ENCODE measurements around the gene C10orf62. TPM values are rescaled to one million over a fixed set of nuclear protein-coding genes. Genes with fewer than 3 reads are reported as not detected.

C10orf62 gene
- total and polyA plus RNA-seq, 9 of the 15 experiments (the other 6 are each of a cell fraction or from before 2014, with no cell fraction given), result not detected

DNA sequence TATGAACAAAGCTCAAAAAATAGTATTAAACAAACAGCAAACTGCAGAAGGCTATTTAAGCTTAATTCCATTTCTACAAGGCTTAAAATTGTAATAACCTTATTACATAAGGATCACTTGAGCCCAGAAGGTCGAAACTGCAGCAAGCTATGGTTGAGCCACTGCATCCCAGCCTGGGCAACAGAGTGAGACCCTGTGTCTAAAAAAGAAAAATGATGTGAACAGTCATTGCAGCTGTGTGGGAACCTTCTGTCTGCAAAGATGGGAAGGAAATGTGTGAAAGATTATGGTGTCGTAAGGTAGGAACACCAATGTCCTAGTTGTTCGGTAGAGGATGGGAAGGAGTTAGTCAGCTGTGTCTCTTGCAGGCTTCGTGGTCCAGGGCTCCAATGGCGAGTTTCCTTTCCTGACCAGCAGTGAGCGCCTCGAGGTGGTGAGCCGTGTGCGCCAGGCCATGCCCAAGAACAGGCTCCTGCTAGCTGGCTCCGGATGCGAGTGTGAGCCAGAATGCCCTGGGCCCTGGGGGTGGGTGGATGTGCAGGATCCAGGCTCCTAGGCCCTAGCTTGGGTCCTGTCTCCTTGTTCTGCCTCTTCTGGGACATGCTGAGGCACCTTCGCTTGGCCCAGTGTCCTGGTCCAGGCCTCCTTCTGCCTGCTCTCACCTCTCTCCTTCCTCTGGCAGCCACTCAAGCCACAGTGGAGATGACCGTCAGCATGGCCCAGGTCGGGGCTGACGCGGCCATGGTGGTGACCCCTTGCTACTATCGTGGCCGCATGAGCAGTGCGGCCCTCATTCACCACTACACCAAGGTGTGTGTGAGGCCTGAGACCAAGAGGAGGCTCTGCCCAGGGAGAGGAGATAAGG is 9.1 kb downstream of the C10orf62 start:
- Histone ChIP-seq H3K4me2 (ENCODE audit: insufficient read depth, low read length) (no peak overlapping the region), H3K9me3 (replicated peaks; ENCODE audit: control insufficient read depth, insufficient read depth, low read depth, low read length) (no peaks in the 10 kb centered on the region), H3K79me2 (ENCODE audit: control insufficient read depth, insufficient read depth, low read length) (no peaks in the 10 kb centered on the region), H3K4me1 (replicated peaks in 1 of 2; ENCODE audit: control insufficient read depth in 2 of 2, insufficient read depth in 2 of 2, low read length in 2 of 2) (peaks cover 21 to 23% of the 10 kb centered on the region in 2 experiments), H3K4me3 (no peak overlapping the region), H2AFZ (ENCODE audit: low read depth, low read length) (no peak overlapping the region), H3K27me3 (ENCODE audit: control insufficient read depth in 2 of 2, insufficient read depth in 2 of 2, low read length in 2 of 2) (no peaks in the 10 kb centered on the region), H3K27ac (ENCODE audit: extremely low read depth, low read depth, low read length) (no peak overlapping the region), H4K20me1 (replicated peaks; ENCODE audit: control insufficient read depth, insufficient read depth, low read length) (no peaks in the 10 kb centered on the region), H3K9ac (ENCODE audit: insufficient read depth in 1 of 2, low read depth in 2 of 2, low read length in 2 of 2) (peak overlapping the region in 1 of 2 experiments; percentile 58; a peak in 1 of 4 replicates), H3K36me3 (ENCODE audit: control insufficient read depth, insufficient read depth, low read length) (no peaks in the 10 kb centered on the region), H3K9me1 (ENCODE audit: control insufficient read depth, insufficient read depth, low read length) (no peaks in the 10 kb centered on the region)
- ATAC-seq, result no peak
- POLR2A ChIA-PET, result interaction anchor here (1.4 kb wide), 1 partner anchor 11 kb away, joined by 3 read pairs; no protein-coding TSS in a partner anchor
- no peak for FAIRE-seq
- in situ Hi-C loops (cut with MboI), result no loop called here
- WGBS (ENCODE audit: insufficient coverage, low coverage, missing lambda C conversion rate), result 82% methylated on average over 9 of the region's 19 CpGs
- DNase-seq (ENCODE audit: extremely low read depth in 1 of 4, low spot score in 3 of 4), result no peak
- no peak for TF ChIP-seq EGR1 (conservative IDR thresholded peaks at IDR 0.05)
- no peak for TF ChIP-seq BACH1 (tag; IDR thresholded peaks at IDR 0.05)
- TF ChIP-seq RAD51 (IDR thresholded peaks at IDR 0.05; ENCODE audit: borderline replicate concordance, low read depth), result no peak
- no peak for TF ChIP-seq CREB1 (IDR thresholded peaks at IDR 0.05)
- no peak for TF ChIP-seq CREB1 (CRISPR knock-in tag; IDR thresholded peaks at IDR 0.05)
- TF ChIP-seq ZNF232 (CRISPR knock-in tag; IDR thresholded peaks at IDR 0.05), result no peak
- TF ChIP-seq, protein P1, sequence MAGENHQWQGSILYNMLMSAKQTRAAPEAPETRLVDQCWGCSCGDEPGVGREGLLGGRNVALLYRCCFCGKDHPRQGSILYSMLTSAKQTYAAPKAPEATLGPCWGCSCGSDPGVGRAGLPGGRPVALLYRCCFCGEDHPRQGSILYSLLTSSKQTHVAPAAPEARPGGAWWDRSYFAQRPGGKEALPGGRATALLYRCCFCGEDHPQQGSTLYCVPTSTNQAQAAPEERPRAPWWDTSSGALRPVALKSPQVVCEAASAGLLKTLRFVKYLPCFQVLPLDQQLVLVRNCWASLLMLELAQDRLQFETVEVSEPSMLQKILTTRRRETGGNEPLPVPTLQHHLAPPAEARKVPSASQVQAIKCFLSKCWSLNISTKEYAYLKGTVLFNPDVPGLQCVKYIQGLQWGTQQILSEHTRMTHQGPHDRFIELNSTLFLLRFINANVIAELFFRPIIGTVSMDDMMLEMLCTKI (IDR thresholded peaks at IDR 0.05; ENCODE audit: partially characterized antibody), result no peak
- no peak for TF ChIP-seq RUNX1 (IDR thresholded peaks at IDR 0.05; ENCODE audit: low read depth)
- TF ChIP-seq KLF13 (tag; IDR thresholded peaks at IDR 0.05; ENCODE audit: borderline replicate concordance, low read depth), result no peak
- TF ChIP-seq GATAD2B (IDR thresholded peaks at IDR 0.05; ENCODE audit: borderline replicate concordance), result no peak
- TF ChIP-seq ARNT (IDR thresholded peaks at IDR 0.05), result no peak
- no peak for TF ChIP-seq MBD2 (IDR thresholded peaks at IDR 0.05; ENCODE audit: borderline replicate concordance, low read depth)
- no peak for TF ChIP-seq FOXP1 (CRISPR knock-in tag; IDR thresholded peaks at IDR 0.05)
- no TSS peak for BruUV-seq (replicated peaks)
- CTCF ChIA-PET (ENCODE audit: low intra/inter-chr PET ratio), result no interaction called here
- intact Hi-C loops (cut with micrococcal nuclease), result no loop called here

Data from K562 (cell line).